K562 (cell line): Measurements from ENCODE around the gene SULT1A3. TPM values are rescaled to one million over a fixed set of nuclear protein-coding genes. Genes with fewer than 3 reads are reported as not detected.

ENCODE experiments used
- ATAC-seq: fragments of 200-7000 bp; cut with Tn5 transposase; 3 replicates; pipeline ENCODE4 v1.9.1; 2020; ENCODE audit warnings: moderate library complexity
- BruUV-seq: library from RNA; stranded (reverse); fragments of 400-500 nt; replicated peaks from 2 replicates; lab custom pipeline; 2021; lab: Mats Ljungman, UMichigan
- CTCF ChIA-PET: fragments of 300-600 bp; formaldehyde crosslinking; extraction: SDS; loops from one replicate; lab custom pipeline; 2021; ENCODE audit warnings: low intra/inter-chr PET ratio; lab: Yijun Ruan, JAX
- POLR2A ChIA-PET: fragments of 300-600, 350-650 bp; sonication (Branson Sonifier 250); formaldehyde crosslinking; extraction: SDS; loops from one replicate; lab custom pipeline; 2021; ENCODE audit warnings: antibody characterized with exemption, inconsistent platforms; lab: Yijun Ruan, JAX
- DNase-seq, 4 experiments: peaks; one replicate each; pipeline versions ENCODE4 v3.0.0 to v3.0.0-alpha.2; 2011 to 2018; ENCODE audit warnings: low spot score in 3 of 4, mixed read lengths in 3 of 4; ENCODE audit errors: extremely low read depth in 1 of 4
- FAIRE-seq: peaks from 2 replicates; lab custom pipeline; 2011; peaks lifted over from hg19 to GRCh38; lab: Jason Lieb, UNC
- H2AFZ ChIP-seq: 2 replicates; pipeline ENCODE4 v1.6.0; 2011; ENCODE audit warnings: low read depth, low read length, control low read depth, inconsistent platforms
- H3K27ac ChIP-seq: fragments of 200-600 bp; 3 replicates; pipeline ENCODE4 v1.8.0; 2011; ENCODE audit warnings: low read depth, mild to moderate bottlenecking, control low read depth, inconsistent platforms, low read length, moderate library complexity, mixed read lengths; ENCODE audit errors: extremely low read depth
- H3K27me3 ChIP-seq, 2 experiments: fragments of 300-600 bp in 1 of 2; 2 replicates in 1 of 2; 3 replicates in 1 of 2; pipeline versions ENCODE4 v1.6.0 to v1.8.0; 2011; ENCODE audit warnings: inconsistent platforms in 2 of 2, low read length in 2 of 2, mild to moderate bottlenecking in 1 of 2, mixed read lengths in 1 of 2, moderate library complexity in 1 of 2; ENCODE audit not compliant: control insufficient read depth in 2 of 2, insufficient read depth in 2 of 2
- H3K36me3 ChIP-seq: fragments of 300-600 bp; 3 replicates; pipeline ENCODE4 v1.8.0; 2011; ENCODE audit warnings: mild to moderate bottlenecking, low read length, inconsistent platforms; ENCODE audit not compliant: control insufficient read depth, insufficient read depth
- H3K4me1 ChIP-seq, 2 experiments: fragments of 200-600 bp in 1 of 2; replicated peaks in 1 of 2; 2 replicates in 1 of 2; 3 replicates in 1 of 2; pipeline versions ENCODE4 v1.5.1 to v1.8.0; 2011; ENCODE audit warnings: inconsistent platforms in 2 of 2, low read length in 2 of 2, mild to moderate bottlenecking in 1 of 2, mixed read lengths in 1 of 2, moderate library complexity in 1 of 2; ENCODE audit not compliant: control insufficient read depth in 2 of 2, insufficient read depth in 2 of 2
- H3K4me2 ChIP-seq: 2 replicates; pipeline ENCODE4 v1.6.1; 2011; ENCODE audit warnings: low read length, control low read depth, inconsistent platforms, mixed read lengths; ENCODE audit not compliant: insufficient read depth
- H3K4me3 ChIP-seq: fragments of 200-600 bp; sonication (generic), shearing (Covaris generic); 2 replicates; pipeline ENCODE4 v1.5.1; 2016; ENCODE audit warnings: control low read depth, inconsistent platforms
- H3K79me2 ChIP-seq: fragments of 200-600 bp; 3 replicates; pipeline ENCODE4 v1.8.0; 2011; ENCODE audit warnings: low read length, inconsistent platforms; ENCODE audit not compliant: control insufficient read depth, insufficient read depth
- H3K9ac ChIP-seq, 2 experiments: 2 replicates each; pipeline versions ENCODE4 v1.6.0 to v1.6.1; 2011; ENCODE audit warnings: low read depth in 2 of 2, low read length in 2 of 2, control low read depth in 1 of 2, inconsistent platforms in 1 of 2, mild to moderate bottlenecking in 1 of 2, mixed read lengths in 1 of 2; ENCODE audit not compliant: insufficient read depth in 1 of 2
- H3K9me1 ChIP-seq: one replicate; pipeline ENCODE4 v1.6.0; 2011; ENCODE audit warnings: inconsistent platforms, mild to moderate bottlenecking, low read length, moderate library complexity; ENCODE audit not compliant: control insufficient read depth, insufficient read depth
- H3K9me3 ChIP-seq: replicated peaks from 2 replicates; pipeline ENCODE4 v1.5.1; 2011; ENCODE audit warnings: low read depth, low read length, inconsistent platforms; ENCODE audit not compliant: control insufficient read depth, insufficient read depth
- H4K20me1 ChIP-seq: replicated peaks from 2 replicates; pipeline ENCODE4 v1.6.1; 2011; ENCODE audit warnings: low read length, inconsistent platforms, mixed read lengths; ENCODE audit not compliant: control insufficient read depth, insufficient read depth
- CREB3 ChIP-seq: fragments of 450-650 bp; conservative IDR thresholded peaks from 2 replicates; pipeline ENCODE4 v1.6.1; 2016; ENCODE audit warnings: missing genetic modification characterization, low read depth, mild to moderate bottlenecking, missing compliant biosample characterization, moderate library complexity
- GTF3C2 ChIP-seq: IDR thresholded peaks from 3 replicates; pipeline ENCODE4 v1.6.1; 2011; ENCODE audit warnings: borderline replicate concordance, mild to moderate bottlenecking, moderate library complexity; ENCODE audit not compliant: insufficient read length; ENCODE audit errors: extremely low read depth
- MAFK ChIP-seq: IDR thresholded peaks from 2 replicates; pipeline ENCODE4 v1.6.1; 2011; ENCODE audit warnings: low read length, improper control_type of control experiment
- PTRF ChIP-seq: fragments of 450-650 bp; IDR thresholded peaks from 2 replicates; pipeline ENCODE4 v1.6.1; 2016; ENCODE audit warnings: mild to moderate bottlenecking, missing genetic modification characterization, missing compliant biosample characterization
- PYGO2 ChIP-seq: fragments of 450-650 bp; IDR thresholded peaks from 2 replicates; pipeline ENCODE4 v1.6.1; 2016; ENCODE audit warnings: mild to moderate bottlenecking, missing genetic modification characterization, moderate library complexity, missing compliant biosample characterization
- SNRNP70 ChIP-seq: fragments of 200-400 bp; formaldehyde crosslinking; optimal IDR thresholded peaks from 2 replicates; pipeline ENCODE3; 2017; ENCODE audit warnings: low read depth, low read length
- STAT6 ChIP-seq: sonication (generic); formaldehyde crosslinking; IDR thresholded peaks from 2 replicates; pipeline ENCODE4 v1.8.1; 2023; ENCODE audit warnings: mild to moderate bottlenecking, missing genetic modification reagents
- TEAD2 ChIP-seq: fragments of 450-650 bp; IDR thresholded peaks from 2 replicates; pipeline ENCODE4 v1.6.1; 2016; ENCODE audit warnings: missing genetic modification characterization, control low read depth, missing compliant biosample characterization
- THRAP3 ChIP-seq: fragments of 450-650 bp; IDR thresholded peaks from 2 replicates; pipeline ENCODE4 v1.6.1; 2016; ENCODE audit warnings: mild to moderate bottlenecking, inconsistent platforms, borderline replicate concordance
- TOE1 ChIP-seq, 2 experiments: fragments of 450-650 bp in 1 of 2; sonication (generic) in 1 of 2; formaldehyde crosslinking in 1 of 2; IDR thresholded peaks; 2 replicates each; pipeline versions ENCODE4 v1.7.1 to v1.8.0; 2016 to 2022; ENCODE audit warnings: borderline replicate concordance in 2 of 2, mild to moderate bottlenecking in 2 of 2, antibody characterized with exemption in 1 of 2, inconsistent platforms in 1 of 2, low read depth in 1 of 2, missing genetic modification reagents in 1 of 2, moderate library complexity in 1 of 2
- U2AF1 ChIP-seq: fragments of 200-400 bp; formaldehyde crosslinking; optimal IDR thresholded peaks from 2 replicates; pipeline ENCODE3; 2017; ENCODE audit warnings: mild to moderate bottlenecking, low read depth, low read length, moderate library complexity
- USF2 ChIP-seq: sonication (generic); formaldehyde crosslinking; IDR thresholded peaks from 2 replicates; pipeline ENCODE4 v1.5.0; 2020; ENCODE audit warnings: missing genetic modification reagents
- ZNF224 ChIP-seq: sonication (generic); formaldehyde crosslinking; IDR thresholded peaks from 2 replicates; pipeline ENCODE4 v1.8.0; 2022; ENCODE audit warnings: mild to moderate bottlenecking, missing genetic modification reagents
- ZNF23 ChIP-seq: fragments of 250-450 bp; sonication (Bioruptor Pico); IDR thresholded peaks from 2 replicates; pipeline ENCODE4 v1.4.0; 2020; ENCODE audit warnings: mild to moderate bottlenecking
- ZNF324 ChIP-seq: fragments of 250-450 bp; sonication (Bioruptor Pico); IDR thresholded peaks from 2 replicates; pipeline ENCODE4 v1.4.0; 2020; ENCODE audit warnings: mild to moderate bottlenecking
- ZNF583 ChIP-seq: fragments of 250-450 bp; sonication (Bioruptor Pico); IDR thresholded peaks from 2 replicates; pipeline ENCODE4 v1.4.0; 2020
- WGBS: fragments of 100-300 bp; shearing (Covaris generic); methylation state at CpG from one replicate; pipeline ENCODE4 v1.1.6; 2016; ENCODE audit warnings: low coverage, mixed read lengths; ENCODE audit not compliant: insufficient coverage; ENCODE audit errors: missing lambda C conversion rate; 5-methylcytosine and 5-hydroxymethylcytosine counted together
- in situ Hi-C: fragments of 300-500 bp; cut with MboI; formaldehyde crosslinking; loops from 4 replicates; pipeline ENCODE4 v1.15.0; 2018; ENCODE audit warnings: inconsistent platforms, mixed read lengths
- intact Hi-C: fragments of 100-400 bp; cut with micrococcal nuclease; formaldehyde crosslinking; loops from 2 replicates; pipeline ENCODE4 v1.14.2; 2022
- polyA plus RNA-seq, 8 experiments: library from polyadenylated mRNA; depleted of rRNA in 4 of 8; stranded (reverse) in 5 of 8; unstranded in 3 of 8; fragments of >200 nt; fragmentation: Nextera tagmentation in 2 of 8; fragmentation: Illumina TruSeq in 1 of 8; extraction: Ambion mirVana in 2 of 8; extraction: Trizol in 1 of 8; gene quantifications; 2 replicates each; pipeline versions ENCODE4 v1.2.1 to v1.2.3, GENCODE V29; 2011 to 2014; ENCODE audit warnings: inconsistent platforms in 1 of 8, missing spikeins in 1 of 8
- total RNA-seq, 7 experiments: library from RNA; depleted of rRNA in 6 of 7; stranded (reverse); fragments of >200 nt in 6 of 7; fragmentation: Illumina TruSeq in 2 of 7; extraction: Trizol in 2 of 7; gene quantifications; 2 replicates each; pipeline versions ENCODE4 v1.2.1 to v1.2.3, GENCODE V29; 2011 to 2021; ENCODE audit warnings: low replicate concordance in 1 of 7

SULT1A3 gene
- total and polyA plus RNA-seq, 9 of the 15 experiments (the other 6 are each of a cell fraction or from before 2014, with no cell fraction given): 2.4 to 18.0 (median 7.3) TPM

- no peak overlapping the region for H3K27ac ChIP-seq
- TF ChIP-seq MAFK: no peak
- no peak for TF ChIP-seq USF2 (CRISPR knock-in tag)
- TF ChIP-seq ZNF224 (CRISPR knock-in tag): no peak
- TF ChIP-seq THRAP3: no peak
- TF ChIP-seq TEAD2 (tag): no peak
- no peak for TF ChIP-seq CREB3
- no peak for TF ChIP-seq TOE1 (IDR thresholded peaks at IDR 0.05; ENCODE audit: borderline replicate concordance)
- TF ChIP-seq TOE1 (CRISPR knock-in tag; IDR thresholded peaks at IDR 0.05; ENCODE audit: borderline replicate concordance, low read depth): no peak
- TF ChIP-seq PYGO2 (tag): no peak
- no peak for TF ChIP-seq PTRF (tag)
- TF ChIP-seq U2AF1: no peak
- TF ChIP-seq ZNF324 (CRISPR knock-in tag): no peak
- TF ChIP-seq STAT6: no peak
- TF ChIP-seq GTF3C2: no peak
- no peak for TF ChIP-seq ZNF23
- no peak for TF ChIP-seq ZNF583 (CRISPR knock-in tag)
- TF ChIP-seq SNRNP70: no peak
Measured at GRCh38 chr16:30157214-30157613, 41.8 kb upstream of the SULT1A3 start.

More at GRCh38 chr16:30157214-30157613, 41.8 kb upstream of the SULT1A3 start:
- no peak for ATAC-seq
- POLR2A ChIA-PET: interaction anchor here (0.6 kb wide), 2 partner anchors 15 to 1337 kb away, joined by 3 read pairs; no protein-coding TSS in a partner anchor
- no peaks in the 10 kb centered on the region for H3K9me1 ChIP-seq
- no peaks in the 10 kb centered on the region for H3K79me2 ChIP-seq
- H4K20me1 ChIP-seq: no peaks in the 10 kb centered on the region
- no peak overlapping the region for H3K4me2 ChIP-seq
- H3K27me3 ChIP-seq: no peaks in the 10 kb centered on the region
- peaks cover 0 to 6% of the 10 kb centered on the region in 2 experiments; a peak in 2 of 5 replicates for H3K4me1 ChIP-seq
- no TSS peak for BruUV-seq
- FAIRE-seq: no peak
- no peak overlapping the region for H2AFZ ChIP-seq
- CTCF ChIA-PET: no interaction called here
- intact Hi-C loops (no loop called here), in situ Hi-C loops (no loop called here)
- no peaks in the 10 kb centered on the region for H3K9me3 ChIP-seq
- no peaks in the 10 kb centered on the region for H3K36me3 ChIP-seq
- no peak overlapping the region for H3K9ac ChIP-seq
- no peak overlapping the region for H3K4me3 ChIP-seq
- WGBS: 0% methylated on average over 1 of the region's 1 CpG
- no peak for DNase-seq
